HG03135 (cell line): ENCODE data around the gene MBOAT1.
A peak's percentile ranks its signal among the peaks of the same experiment; 100 is the strongest.

ENCODE experiments used
- ATAC-seq: cut with Tn5 transposase; IDR thresholded peaks from one replicate; pipeline ENCODE4 v1.9.1; 2021; ENCODE audit warnings: mild to moderate bottlenecking, moderate library complexity; ENCODE audit not compliant: unreplicated experiment

MBOAT1 gene

GRCh38 chr6:20235041-20235440, 22.8 kb upstream of the MBOAT1 start:
- ATAC-seq: no peak

GRCh38 chr6:20234136-20234535, 21.9 kb upstream of the MBOAT1 start:
- no peak for ATAC-seq

GRCh38 chr6:20233007-20233730, 20.9 kb upstream of the MBOAT1 start:
- ATAC-seq: no peak

GRCh38 chr6:20232188-20232587, 19.9 kb upstream of the MBOAT1 start:
- ATAC-seq: no peak

GRCh38 chr6:20230401-20231119, 18.3 kb upstream of the MBOAT1 start:
- ATAC-seq: no peak

- ATAC-seq: no peak
These were observed 17.6 kb upstream of the MBOAT1 start for GRCh38 chr6:20229881-20230280.

- no peak for ATAC-seq
These were observed 15.1 kb upstream of the MBOAT1 start for GRCh38 chr6:20227350-20227749.

- no peak for ATAC-seq
These were observed 10.9 kb upstream of the MBOAT1 start for GRCh38 chr6:20223141-20223540.

GRCh38 chr6:20221421-20221820, 9.2 kb upstream of the MBOAT1 start:
- no peak for ATAC-seq

GRCh38 chr6:20220359-20220758, 8.1 kb upstream of the MBOAT1 start:
- ATAC-seq: no peak

- no peak for ATAC-seq
These were observed 5.6 kb upstream of the MBOAT1 start for GRCh38 chr6:20217891-20218290.

GRCh38 chr6:20217324-20217855, 5.1 kb upstream of the MBOAT1 start:
- no peak for ATAC-seq

- ATAC-seq: no peak
These were observed 3.0 kb upstream of the MBOAT1 start for GRCh38 chr6:20215310-20215709.

GRCh38 chr6:20213271-20213798, 1.1 kb upstream of the MBOAT1 start:
- no peak for ATAC-seq

GRCh38 chr6:20211941-20212391, 303 bp downstream of the MBOAT1 start:
- ATAC-seq: peak; percentile 21

GRCh38 chr6:20211037-20211940, 980 bp downstream of the MBOAT1 start:
- no peak for ATAC-seq

GRCh38 chr6:20210158-20210557, 2.1 kb downstream of the MBOAT1 start:
- ATAC-seq: no peak

GRCh38 chr6:20208687-20209378, 3.4 kb downstream of the MBOAT1 start:
- ATAC-seq: no peak

GRCh38 chr6:20207088-20207418, 5.2 kb downstream of the MBOAT1 start:
- ATAC-seq: no peak

- ATAC-seq: no peak
These were observed 6.5 kb downstream of the MBOAT1 start for GRCh38 chr6:20205722-20206161.
